ENCODE measurements around the gene AHDC1.

GRCh38 chr1:27605796-27606707, 2.1 kb upstream of the AHDC1 start:
- TF ChIP-seq GATA3 (IDR thresholded peaks at IDR 0.05; ENCODE audit: low read depth, low read length) = no peak
- no peak for TF ChIP-seq GATA2 (IDR thresholded peaks at IDR 0.05; ENCODE audit: low read depth, low read length)
